HepG2 (cell line): ENCODE data around the gene RAB34. TPM values are rescaled to one million over a fixed set of nuclear protein-coding genes. Genes with fewer than 3 reads are reported as not detected.

ENCODE experiments used
- CREBL2 ChIP-seq: sonication (generic); formaldehyde crosslinking; IDR thresholded peaks from 2 replicates; pipeline ENCODE4 v1.8.1; 2023; ENCODE audit warnings: missing genetic modification reagents, mild to moderate bottlenecking, borderline replicate concordance
- DMTF1 ChIP-seq: sonication (generic); formaldehyde crosslinking; IDR thresholded peaks from 2 replicates; pipeline ENCODE4 v1.4.0; 2020; ENCODE audit warnings: mild to moderate bottlenecking, missing genetic modification reagents
- JARID2 ChIP-seq: sonication (generic); formaldehyde crosslinking; IDR thresholded peaks from 2 replicates; pipeline ENCODE4 v1.8.1; 2023; ENCODE audit warnings: missing genetic modification reagents, inconsistent platforms; ENCODE audit not compliant: insufficient replicate concordance
- JUND ChIP-seq: sonication (generic); formaldehyde crosslinking; IDR thresholded peaks from 2 replicates; pipeline ENCODE4 v1.8.0; 2022; ENCODE audit warnings: mild to moderate bottlenecking, missing genetic modification reagents
- KMT2A ChIP-seq: sonication (generic); formaldehyde crosslinking; IDR thresholded peaks from 2 replicates; pipeline ENCODE4 v1.4.0; 2020; ENCODE audit warnings: missing genetic modification reagents
- SP5 ChIP-seq: IDR thresholded peaks from 2 replicates; pipeline ENCODE4 v1.6.1; 2016; ENCODE audit warnings: low read depth, borderline replicate concordance
- WIZ ChIP-seq: sonication (generic); formaldehyde crosslinking; IDR thresholded peaks from 2 replicates; pipeline ENCODE4 v1.5.1; 2020; ENCODE audit warnings: mild to moderate bottlenecking, missing genetic modification reagents
- YEATS4 ChIP-seq: sonication (generic); formaldehyde crosslinking; IDR thresholded peaks from 2 replicates; pipeline ENCODE4 v1.4.0; 2020; ENCODE audit warnings: missing genetic modification reagents, borderline replicate concordance
- ZBTB20 ChIP-seq: sonication (generic); formaldehyde crosslinking; IDR thresholded peaks from 2 replicates; pipeline ENCODE4 v1.8.1; 2023; ENCODE audit warnings: missing genetic modification reagents, low read depth, mild to moderate bottlenecking, borderline replicate concordance
- ZBTB25 ChIP-seq: IDR thresholded peaks from 2 replicates; pipeline ENCODE4 v1.6.1; 2018; ENCODE audit warnings: missing genetic modification reagents
- ZNF232 ChIP-seq: sonication (generic); formaldehyde crosslinking; IDR thresholded peaks from 2 replicates; pipeline ENCODE4 v1.4.0; 2020; ENCODE audit warnings: missing genetic modification reagents, borderline replicate concordance
- ZNF282 ChIP-seq: fragments of 450-650 bp; IDR thresholded peaks from 2 replicates; pipeline ENCODE4 v1.6.1; 2018; ENCODE audit not compliant: partially characterized antibody
- ZNF329 ChIP-seq: sonication (generic); formaldehyde crosslinking; IDR thresholded peaks from 2 replicates; pipeline ENCODE4 v1.9.0; 2021; ENCODE audit warnings: low read depth, mild to moderate bottlenecking, missing genetic modification reagents
- ZNF362 ChIP-seq: sonication (generic); formaldehyde crosslinking; IDR thresholded peaks from 2 replicates; pipeline ENCODE4 v1.4.0; 2020; ENCODE audit warnings: missing genetic modification reagents, mild to moderate bottlenecking, borderline replicate concordance
- ZNF484 ChIP-seq: sonication (generic); formaldehyde crosslinking; IDR thresholded peaks from 2 replicates; pipeline ENCODE4 v1.5.1; 2020; ENCODE audit warnings: mild to moderate bottlenecking, low read depth, missing genetic modification reagents, borderline replicate concordance
- ZNF503 ChIP-seq: sonication (generic); formaldehyde crosslinking; IDR thresholded peaks from 2 replicates; pipeline ENCODE4 v1.4.0; 2020; ENCODE audit warnings: missing genetic modification reagents
- ZNF556 ChIP-seq: sonication (generic); formaldehyde crosslinking; IDR thresholded peaks from 2 replicates; pipeline ENCODE4 v1.4.0; 2020; ENCODE audit warnings: mild to moderate bottlenecking, missing genetic modification reagents, borderline replicate concordance
- ZNF660 ChIP-seq: sonication (generic); formaldehyde crosslinking; IDR thresholded peaks from 2 replicates; pipeline ENCODE4 v1.5.1; 2020; ENCODE audit warnings: mild to moderate bottlenecking, low read depth, missing genetic modification reagents, borderline replicate concordance
- ZNF709 ChIP-seq: sonication (generic); formaldehyde crosslinking; IDR thresholded peaks from 2 replicates; pipeline ENCODE4 v1.5.0; 2020; ENCODE audit warnings: mild to moderate bottlenecking, missing genetic modification reagents
- ZNF83 ChIP-seq: sonication (generic); formaldehyde crosslinking; IDR thresholded peaks from 2 replicates; pipeline ENCODE4 v1.4.0; 2020; ENCODE audit warnings: missing genetic modification reagents, mild to moderate bottlenecking, borderline replicate concordance
- polyA plus RNA-seq, 8 experiments: library from polyadenylated mRNA; depleted of rRNA in 3 of 8; stranded (reverse) in 7 of 8; unstranded in 1 of 8; fragments of >200 nt; fragmentation: Illumina TruSeq in 4 of 8; extraction: Trizol in 4 of 8; gene quantifications; 2 replicates each; pipeline versions ENCODE4 v1.2.1 to v1.2.3, GENCODE V29; 2011 to 2016; ENCODE audit warnings: low read depth in 4 of 8, missing spikeins in 1 of 8, mixed read lengths in 1 of 8; ENCODE audit not compliant: insufficient read depth in 1 of 8
- total RNA-seq, 5 experiments: library from RNA; depleted of rRNA; stranded (reverse); fragments of >200 nt; fragmentation: Illumina TruSeq; extraction: Trizol; gene quantifications; 2 replicates each; pipeline ENCODE4 v1.2.3, GENCODE V29; 2016; ENCODE audit warnings: low read depth in 1 of 5

RAB34 gene
- total and polyA plus RNA-seq, 2 of the 13 experiments (the other 11 are each of a cell fraction or from before 2014, with no cell fraction given) = 0.49 TPM; not detected in 1

GRCh38 chr17:28728364-28729200, 10.9 kb upstream of the RAB34 start, which contains the start of gene NEK8 (continued):
- TF ChIP-seq ZNF282 (no peak), JUND (CRISPR knock-in tag) (peak; percentile 63; the same call in 1 of the 2 replicates), ZBTB20 (CRISPR knock-in tag) (peak; percentile 11; the same call in 1 of the 2 replicates), KMT2A (no peak), ZNF660 (CRISPR knock-in tag) (no peak), ZNF503 (CRISPR knock-in tag) (no peak), YEATS4 (CRISPR knock-in tag) (peak; percentile 70; the same call in 1 of the 2 replicates), CREBL2 (CRISPR knock-in tag) (no peak; the same call in 1 of the 2 replicates), ZNF362 (CRISPR knock-in tag) (no peak), ZNF83 (CRISPR knock-in tag) (no peak), WIZ (CRISPR knock-in tag) (no peak), ZNF709 (CRISPR knock-in tag) (peak; percentile 63; the same call in 1 of the 2 replicates), SP5 (CRISPR knock-in tag) (no peak), DMTF1 (CRISPR knock-in tag) (no peak), ZNF329 (CRISPR knock-in tag) (no peak), ZNF556 (CRISPR knock-in tag) (no peak; the same call in 1 of the 2 replicates), ZNF484 (no peak), ZBTB25 (CRISPR knock-in tag) (no peak), ZNF232 (CRISPR knock-in tag) (no peak), JARID2 (CRISPR knock-in tag) (no peak)
